IMR-90 (cell line): ENCODE measurements around the gene CYP21A2. TPM values are rescaled to one million over a fixed set of nuclear protein-coding genes. Genes with fewer than 3 reads are reported as not detected.
"Not testable (repeated sequence)": the region's sequence is repeated elsewhere in the genome, so short reads cannot be mapped to it uniquely, and the experiment has no call there.

Experiments
- ATAC-seq: fragments of 200-7000 bp; cut with Tn5 transposase; 2 replicates; pipeline ENCODE4 v1.9.1; 2020; ENCODE audit warnings: low read depth, mild to moderate bottlenecking, moderate library complexity
- BruUV-seq: library from RNA; stranded (reverse); fragments of 400-500 nt; replicated peaks from 2 replicates; lab custom pipeline; 2021; lab: Mats Ljungman, UMichigan
- CTCF ChIA-PET: fragments of 300-600 bp; formaldehyde crosslinking; extraction: SDS; loops from one replicate; lab custom pipeline; 2021; ENCODE audit warnings: antibody characterized with exemption; lab: Yijun Ruan, JAX
- POLR2A ChIA-PET: fragments of 300-600 bp; sonication (Branson Sonifier 250); formaldehyde crosslinking; loops from one replicate; lab custom pipeline; 2022; ENCODE audit warnings: antibody characterized with exemption; ENCODE audit not compliant: unreplicated experiment; lab: Charles Lee
- DNase-seq: peaks from one replicate; pipeline ENCODE4 v3.0.0; 2013
- H2AFZ ChIP-seq: replicated peaks from 2 replicates; pipeline ENCODE3; 2013; ENCODE audit warnings: low read length, mild to moderate bottlenecking; ENCODE audit not compliant: poor library complexity
- H2AK5ac ChIP-seq: 2 replicates; pipeline ENCODE4 v1.6.1; 2013; ENCODE audit warnings: low read depth, low read length, inconsistent platforms
- H2AK9ac ChIP-seq: replicated peaks from 2 replicates; pipeline ENCODE3; 2013; ENCODE audit warnings: mild to moderate bottlenecking, low read depth, low read length, moderate library complexity; ENCODE audit not compliant: poor library complexity
- H2BK120ac ChIP-seq: 2 replicates; pipeline ENCODE4 v1.6.1; 2013; ENCODE audit warnings: low read depth, low read length, inconsistent platforms
- H2BK15ac ChIP-seq: 3 replicates; pipeline ENCODE4 v1.6.1; 2013; ENCODE audit warnings: low read depth, low read length, inconsistent platforms
- H2BK20ac ChIP-seq: 2 replicates; pipeline ENCODE4 v1.6.1; 2013; ENCODE audit warnings: low read depth, mild to moderate bottlenecking, inconsistent platforms, low read length, moderate library complexity
- H2BK5ac ChIP-seq: 2 replicates; pipeline ENCODE4 v1.6.1; 2013; ENCODE audit warnings: mild to moderate bottlenecking, low read depth, low read length, inconsistent platforms; ENCODE audit not compliant: poor library complexity, severe bottlenecking
- H3K14ac ChIP-seq: replicated peaks from 2 replicates; pipeline ENCODE4 v1.6.1; 2013; ENCODE audit warnings: low read depth, low read length, inconsistent platforms
- H3K18ac ChIP-seq: 2 replicates; pipeline ENCODE4 v1.6.1; 2013; ENCODE audit warnings: low read depth, low read length, control low read depth
- H3K23ac ChIP-seq: 2 replicates; pipeline ENCODE4 v1.6.1; 2013; ENCODE audit warnings: low read depth, low read length, inconsistent platforms
- H3K27ac ChIP-seq: 2 replicates; pipeline ENCODE4 v1.5.1; 2013; ENCODE audit warnings: mild to moderate bottlenecking, control low read depth, low read length; ENCODE audit not compliant: insufficient read depth
- H3K27me3 ChIP-seq: 2 replicates; pipeline ENCODE4 v1.6.1; 2013; ENCODE audit warnings: low read length; ENCODE audit not compliant: control insufficient read depth, insufficient read depth
- H3K36me3 ChIP-seq: 2 replicates; pipeline ENCODE4 v1.6.1; 2013; ENCODE audit warnings: low read length, mixed read lengths; ENCODE audit not compliant: control insufficient read depth, insufficient read depth
- H3K4ac ChIP-seq: 2 replicates; pipeline ENCODE4 v1.6.1; 2013; ENCODE audit warnings: low read depth, low read length, inconsistent platforms
- H3K4me1 ChIP-seq: 2 replicates; pipeline ENCODE4 v1.6.1; 2013; ENCODE audit warnings: low read length, mixed read lengths; ENCODE audit not compliant: control insufficient read depth, insufficient read depth
- H3K4me2 ChIP-seq: 2 replicates; pipeline ENCODE4 v1.6.1; 2013; ENCODE audit warnings: low read depth, mild to moderate bottlenecking, control low read depth, low read length, moderate library complexity
- H3K4me3 ChIP-seq: 2 replicates; pipeline ENCODE4 v1.5.1; 2013; ENCODE audit warnings: low read depth, mild to moderate bottlenecking, control low read depth, low read length, moderate library complexity; ENCODE audit not compliant: insufficient read depth
- H3K56ac ChIP-seq: 2 replicates; pipeline ENCODE4 v1.6.1; 2013; ENCODE audit warnings: low read length, inconsistent platforms; ENCODE audit not compliant: insufficient read depth; ENCODE audit errors: extremely low read depth
- H3K79me1 ChIP-seq, 2 experiments: 2 replicates each; pipeline ENCODE4 v1.6.1; 2013; ENCODE audit warnings: low read length in 2 of 2, inconsistent platforms in 1 of 2, low read depth in 1 of 2
- H3K9ac ChIP-seq: 2 replicates; pipeline ENCODE4 v1.6.1; 2013; ENCODE audit warnings: low read depth, low read length, control low read depth
- H3K9me1 ChIP-seq: 2 replicates; pipeline ENCODE4 v1.6.1; 2013; ENCODE audit warnings: low read length, inconsistent platforms; ENCODE audit not compliant: insufficient read depth
- H3K9me3 ChIP-seq: 2 replicates; pipeline ENCODE4 v1.6.1; 2013; ENCODE audit warnings: low read length; ENCODE audit not compliant: control insufficient read depth, insufficient read depth
- H4K20me1 ChIP-seq: 2 replicates; pipeline ENCODE4 v1.6.1; 2013; ENCODE audit warnings: low read length, inconsistent platforms; ENCODE audit not compliant: insufficient read depth
- H4K5ac ChIP-seq: 2 replicates; pipeline ENCODE4 v1.6.1; 2013; ENCODE audit warnings: mild to moderate bottlenecking, low read depth, low read length, control low read depth
- H4K8ac ChIP-seq, 2 experiments: 2 replicates each; pipeline ENCODE4 v1.6.1; 2013; ENCODE audit warnings: low read depth in 2 of 2, low read length in 2 of 2, control low read depth in 1 of 2, inconsistent platforms in 1 of 2
- H4K91ac ChIP-seq: 2 replicates; pipeline ENCODE4 v1.6.1; 2013; ENCODE audit warnings: low read depth, low read length, inconsistent platforms; ENCODE audit not compliant: insufficient read depth
- CEBPB ChIP-seq: IDR thresholded peaks from 2 replicates; pipeline ENCODE4 v1.6.1; 2012; ENCODE audit warnings: low read depth, low read length, improper control_type of control experiment
- CHD1 ChIP-seq: IDR thresholded peaks from 2 replicates; pipeline ENCODE4 v1.6.1; 2012; ENCODE audit warnings: low read depth, low read length, improper control_type of control experiment
- CTCF ChIP-seq: conservative IDR thresholded peaks from 2 replicates; pipeline ENCODE4 v1.5.1; 2012; ENCODE audit warnings: mild to moderate bottlenecking, low read depth, low read length, improper control_type of control experiment
- RFX5 ChIP-seq: IDR thresholded peaks from 2 replicates; pipeline ENCODE4 v1.8.0; 2012; ENCODE audit warnings: low read depth, mild to moderate bottlenecking, low read length, moderate library complexity
- WGBS, 2 experiments: methylation state at CpG; one replicate each; pipeline versions ENCODE4 v1.1.5 to v1.1.7; 2013; ENCODE audit warnings: missing lambda C conversion rate in 2 of 2; ENCODE audit not compliant: insufficient read length in 1 of 2; ENCODE audit errors: extremely low coverage in 2 of 2; 5-methylcytosine and 5-hydroxymethylcytosine counted together
- dilution Hi-C: fragments of 300-500 bp; cut with HindIII; formaldehyde crosslinking; loops from one replicate; pipeline ENCODE4 v1.14.3; 2018; ENCODE audit warnings: low sequenced_read_pairs; ENCODE audit not compliant: unreplicated experiment
- in situ Hi-C: fragments of 300-500 bp; cut with MboI; formaldehyde crosslinking; loops from 3 replicates; pipeline ENCODE4 v1.14.3; 2019; ENCODE audit warnings: low sequenced_read_pairs, inconsistent platforms, mixed read lengths
- intact Hi-C: fragments of 100-400 bp; cut with micrococcal nuclease; formaldehyde crosslinking; loops from 2 replicates; pipeline ENCODE4 v1.10.0; 2022
- polyA plus RNA-seq, 3 experiments: library from polyadenylated mRNA; depleted of rRNA; stranded (reverse); fragments of >200 nt; gene quantifications; 2 replicates each; pipeline ENCODE4 v1.2.3, GENCODE V29; 2012; ENCODE audit warnings: low replicate concordance in 1 of 3
- total RNA-seq: library from RNA; depleted of rRNA; stranded (reverse); fragments of >200 nt; gene quantifications from 2 replicates; pipeline ENCODE4 v1.2.3, GENCODE V29; 2012

Gene CYP21A2
- total and polyA plus RNA-seq, 2 of the 4 experiments (the other 2 are of a cell fraction): 0.03 TPM; not detected in 1

- H3K4ac ChIP-seq: no peak overlapping the region
- H3K36me3 ChIP-seq: no peaks in the 10 kb centered on the region
- no peak overlapping the region for H3K27ac ChIP-seq
- no peak overlapping the region for H2BK20ac ChIP-seq
- H4K91ac ChIP-seq: no peak overlapping the region
- H2AK9ac ChIP-seq: no peak overlapping the region
- no peak overlapping the region for H2BK15ac ChIP-seq
- H3K4me3 ChIP-seq: no peak overlapping the region
- ChIA-PET POLR2A (interaction anchor here (0.6 kb wide), 1 partner anchor 8 kb away, joined by 4 read pairs; no protein-coding TSS in a partner anchor), CTCF (no interaction called here)
- H3K4me2 ChIP-seq: no peak overlapping the region
- no peaks in the 10 kb centered on the region for H4K20me1 ChIP-seq
- H3K27me3 ChIP-seq: peaks cover 37% of the 10 kb centered on the region
- DNase-seq: no peak
- H2BK120ac ChIP-seq: no peak overlapping the region
- no peak overlapping the region for H3K56ac ChIP-seq
- no TSS peak for BruUV-seq
- 61% methylated on average over 4 of the region's 5 CpGs; no CpG with 5 or more reads in 1 of the 2 experiments for WGBS, 2 experiments
- no peaks in the 10 kb centered on the region for H3K79me1 ChIP-seq
- H3K4me1 ChIP-seq: peaks cover 16% of the 10 kb centered on the region; the same call in 1 of the 2 replicates
- intact Hi-C loops (no loop called here), in situ Hi-C loops (no loop called here), dilution Hi-C loops (no loop called here)
- H3K9ac ChIP-seq: no peak overlapping the region
- H2AK5ac ChIP-seq: no peak overlapping the region
- H2BK5ac ChIP-seq: no peak overlapping the region
- no peak overlapping the region for H3K23ac ChIP-seq
- peaks cover 7% of the 10 kb centered on the region; the same call in 1 of the 2 replicates for H3K9me1 ChIP-seq
- no peak overlapping the region for H2AFZ ChIP-seq
- no peaks in the 10 kb centered on the region for H3K9me3 ChIP-seq
- no peak overlapping the region for H3K18ac ChIP-seq
- no peak overlapping the region for H4K8ac ChIP-seq
- H3K14ac ChIP-seq: no peak overlapping the region
- H4K5ac ChIP-seq: no peak overlapping the region
- no peak for ATAC-seq
- TF ChIP-seq CTCF (no peak), RFX5 (no peak), CHD1 (no peak), CEBPB (no peak)
These were observed 12.3 kb downstream of the CYP21A2 start for GRCh38 chr6:32050562-32050961.

GRCh38 chr6:32052626-32053025 lies 14.4 kb downstream of the CYP21A2 start:
- H3K4me1 ChIP-seq, POLR2A ChIA-PET, H2BK20ac ChIP-seq, H3K23ac ChIP-seq, H3K56ac ChIP-seq, CTCF ChIA-PET, H3K4me3 ChIP-seq, H4K91ac ChIP-seq, H2BK15ac ChIP-seq, H4K20me1 ChIP-seq, H4K8ac ChIP-seq, BruUV-seq, dilution Hi-C loops, H2BK5ac ChIP-seq, in situ Hi-C loops, H2BK120ac ChIP-seq, H2AK5ac ChIP-seq, H3K4me2 ChIP-seq, H3K4ac ChIP-seq, H3K9ac ChIP-seq, ATAC-seq, H3K9me3 ChIP-seq, H2AK9ac ChIP-seq, H4K5ac ChIP-seq, H3K27ac ChIP-seq, H3K36me3 ChIP-seq, intact Hi-C loops, H3K79me1 ChIP-seq, H3K9me1 ChIP-seq, H3K14ac ChIP-seq, DNase-seq, H3K18ac ChIP-seq, H2AFZ ChIP-seq: not testable (repeated sequence)
- 79% methylated on average over 8 of the region's 20 CpGs; no CpG with 5 or more reads in 1 of the 2 experiments for whole genome bisulfite sequencing, 2 experiments
- peaks cover 42% of the 10 kb centered on the region for H3K27me3 ChIP-seq
